Epithelial cell of esophagus (primary cell): ENCODE data around the gene GPR162.

ENCODE experiments used
- DNase-seq: peaks from one replicate; pipeline ENCODE4 v3.0.0; 2010; ENCODE audit warnings: low read depth
- H3K4me3 ChIP-seq: 2 replicates; pipeline ENCODE4 v1.5.1; 2011; ENCODE audit warnings: mild to moderate bottlenecking, low read length, control low read depth
- TF ChIP-seq, protein P1 (sequence below): IDR thresholded peaks from 2 replicates; pipeline ENCODE4 v1.5.1; 2011; ENCODE audit warnings: low read depth, mild to moderate bottlenecking, low read length, control low read depth, inconsistent platforms; ENCODE audit not compliant: insufficient read depth; ENCODE audit errors: missing control alignments

GPR162 gene

DNA sequence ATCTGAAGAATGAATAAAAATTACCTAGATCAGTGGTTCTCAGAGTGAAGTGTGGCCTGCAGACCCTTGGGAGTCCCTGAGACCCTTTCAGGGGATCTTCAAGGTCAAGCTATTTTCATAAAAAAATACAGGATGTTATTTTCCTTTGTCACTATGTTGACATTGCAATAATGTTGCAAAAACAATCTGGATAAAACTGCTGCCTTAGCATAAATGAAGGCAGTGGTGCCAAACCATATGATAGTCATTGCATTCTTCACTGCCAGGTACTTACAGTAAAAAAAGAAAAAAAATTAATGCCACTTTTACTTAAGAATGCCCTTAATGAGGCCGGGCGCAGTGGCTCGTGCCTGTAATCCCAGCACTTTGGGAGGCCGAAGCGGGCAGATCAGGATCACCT is 34.3 kb upstream of the GPR162 start:
- no peak for DNase-seq
- TF ChIP-seq, protein P1, sequence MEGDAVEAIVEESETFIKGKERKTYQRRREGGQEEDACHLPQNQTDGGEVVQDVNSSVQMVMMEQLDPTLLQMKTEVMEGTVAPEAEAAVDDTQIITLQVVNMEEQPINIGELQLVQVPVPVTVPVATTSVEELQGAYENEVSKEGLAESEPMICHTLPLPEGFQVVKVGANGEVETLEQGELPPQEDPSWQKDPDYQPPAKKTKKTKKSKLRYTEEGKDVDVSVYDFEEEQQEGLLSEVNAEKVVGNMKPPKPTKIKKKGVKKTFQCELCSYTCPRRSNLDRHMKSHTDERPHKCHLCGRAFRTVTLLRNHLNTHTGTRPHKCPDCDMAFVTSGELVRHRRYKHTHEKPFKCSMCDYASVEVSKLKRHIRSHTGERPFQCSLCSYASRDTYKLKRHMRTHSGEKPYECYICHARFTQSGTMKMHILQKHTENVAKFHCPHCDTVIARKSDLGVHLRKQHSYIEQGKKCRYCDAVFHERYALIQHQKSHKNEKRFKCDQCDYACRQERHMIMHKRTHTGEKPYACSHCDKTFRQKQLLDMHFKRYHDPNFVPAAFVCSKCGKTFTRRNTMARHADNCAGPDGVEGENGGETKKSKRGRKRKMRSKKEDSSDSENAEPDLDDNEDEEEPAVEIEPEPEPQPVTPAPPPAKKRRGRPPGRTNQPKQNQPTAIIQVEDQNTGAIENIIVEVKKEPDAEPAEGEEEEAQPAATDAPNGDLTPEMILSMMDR, result no peak
- H3K4me3 ChIP-seq, result no peak overlapping the region

DNA sequence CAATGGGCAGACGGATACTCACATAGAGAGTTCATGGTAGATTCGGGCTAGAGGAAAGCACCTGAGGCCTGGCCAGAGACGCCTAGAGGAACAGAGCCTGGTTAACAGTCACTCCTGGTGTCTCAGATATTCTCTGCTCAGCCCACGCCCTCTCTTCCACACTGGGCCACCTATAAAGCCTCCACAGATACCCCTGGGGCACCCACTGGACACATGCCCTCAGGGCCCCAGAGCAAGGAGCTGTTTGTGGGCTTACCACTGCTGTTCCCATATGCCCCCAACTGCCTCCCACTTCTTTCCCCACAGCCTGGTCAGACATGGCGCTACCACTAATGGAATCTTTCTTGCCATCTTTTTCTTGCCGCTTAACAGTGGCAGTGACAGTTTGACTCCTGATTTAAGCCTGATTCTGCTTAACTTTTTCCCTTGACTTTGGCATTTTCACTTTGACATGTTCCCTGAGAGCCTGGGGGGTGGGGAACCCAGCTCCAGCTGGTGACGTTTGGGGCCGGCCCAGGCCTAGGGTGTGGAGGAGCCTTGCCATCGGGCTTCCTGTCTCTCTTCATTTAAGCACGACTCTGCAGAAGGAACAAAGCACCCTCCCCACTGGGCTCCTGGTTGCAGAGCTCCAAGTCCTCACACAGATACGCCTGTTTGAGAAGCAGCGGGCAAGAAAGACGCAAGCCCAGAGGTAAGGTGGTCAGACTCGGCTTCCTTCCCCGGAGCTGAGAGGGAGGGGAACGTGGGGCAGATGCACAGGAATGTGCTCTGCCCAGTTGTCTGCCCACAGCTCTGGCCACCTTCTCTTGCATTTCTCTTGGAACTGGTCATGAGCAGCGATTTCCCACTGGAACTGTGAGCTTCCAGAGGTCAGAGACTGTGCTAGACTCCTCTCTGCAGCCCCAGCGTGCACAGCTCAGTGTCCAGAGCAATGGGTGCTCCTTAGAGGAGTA is 32.4 kb upstream of the GPR162 start, which contains the start of gene CD4:
TSS of gene CD4 (plus strand) at position 557 of the 953 bp plus-strand sequence. CDS start 10,611 bp downstream, outside the sequence.
- TF ChIP-seq, protein P1, result no peak
- no peak for DNase-seq
- H3K4me3 ChIP-seq, result no peak within 1 kb of the TSS

DNA sequence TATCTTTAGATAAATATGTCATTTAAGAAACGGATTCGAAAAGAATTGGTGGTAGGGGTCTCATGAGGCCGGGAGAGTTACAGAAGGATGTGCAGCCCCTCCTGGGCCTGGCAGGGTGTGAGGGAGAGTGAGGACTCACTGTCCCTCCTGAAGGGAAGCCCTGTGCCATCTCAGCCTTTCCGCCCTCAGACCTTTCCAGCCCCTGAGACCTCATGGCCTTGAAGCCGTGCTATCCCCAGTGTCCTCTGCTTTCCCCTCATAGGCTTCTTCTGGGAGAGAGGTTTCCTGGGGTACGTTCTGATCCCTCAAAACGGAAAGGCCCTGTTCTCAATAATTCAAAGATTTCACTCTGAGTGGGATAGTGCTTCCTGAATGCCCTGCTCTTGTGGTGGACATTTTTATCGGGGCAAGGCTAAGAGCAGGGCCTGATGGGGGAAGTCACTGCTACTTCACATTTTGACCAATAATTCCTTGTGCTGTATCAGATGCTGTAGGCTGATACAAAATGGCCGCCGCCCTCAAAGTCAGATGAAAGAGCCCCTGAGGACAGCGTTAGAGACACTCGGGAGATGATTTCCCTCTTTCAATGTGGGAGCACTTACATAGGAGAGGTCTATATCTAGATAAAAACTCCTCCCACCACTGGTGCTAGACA is 31.0 kb upstream of the GPR162 start:
- TF ChIP-seq, protein P1, result no peak
- H3K4me3 ChIP-seq, result no peak overlapping the region
- no peak for DNase-seq

DNA sequence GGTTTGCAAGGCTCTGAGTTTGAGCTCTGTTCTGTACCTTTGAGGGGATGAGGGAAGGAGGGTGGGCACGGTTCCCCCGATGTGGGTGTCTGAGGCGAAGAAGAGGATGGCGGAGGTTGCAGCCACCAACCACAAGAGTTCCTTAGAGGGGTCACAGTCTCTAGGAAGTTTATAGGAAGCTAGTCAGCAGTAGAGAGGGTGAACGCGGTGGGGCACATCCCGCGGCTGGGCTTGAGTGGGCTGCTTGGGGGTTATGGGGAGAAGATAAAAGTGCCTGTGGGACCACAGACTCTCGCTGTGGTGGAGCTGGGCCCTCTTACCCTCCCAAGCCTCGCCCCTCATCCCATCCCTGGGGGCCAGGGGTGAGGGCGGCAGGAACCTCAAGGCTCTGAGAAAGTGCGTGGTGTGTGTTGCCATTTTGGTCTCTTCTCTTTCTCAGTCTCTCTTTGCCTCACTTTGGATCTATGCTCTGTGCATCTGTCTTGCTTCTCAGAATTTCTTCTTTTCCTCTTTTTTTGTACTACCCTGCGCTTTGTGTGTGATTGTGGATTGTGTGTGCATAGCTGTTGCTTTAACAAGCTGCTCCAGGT is 29.6 kb upstream of the GPR162 start:
- TF ChIP-seq, protein P1, result no peak
- DNase-seq, result no peak
- H3K4me3 ChIP-seq, result no peak overlapping the region

DNA sequence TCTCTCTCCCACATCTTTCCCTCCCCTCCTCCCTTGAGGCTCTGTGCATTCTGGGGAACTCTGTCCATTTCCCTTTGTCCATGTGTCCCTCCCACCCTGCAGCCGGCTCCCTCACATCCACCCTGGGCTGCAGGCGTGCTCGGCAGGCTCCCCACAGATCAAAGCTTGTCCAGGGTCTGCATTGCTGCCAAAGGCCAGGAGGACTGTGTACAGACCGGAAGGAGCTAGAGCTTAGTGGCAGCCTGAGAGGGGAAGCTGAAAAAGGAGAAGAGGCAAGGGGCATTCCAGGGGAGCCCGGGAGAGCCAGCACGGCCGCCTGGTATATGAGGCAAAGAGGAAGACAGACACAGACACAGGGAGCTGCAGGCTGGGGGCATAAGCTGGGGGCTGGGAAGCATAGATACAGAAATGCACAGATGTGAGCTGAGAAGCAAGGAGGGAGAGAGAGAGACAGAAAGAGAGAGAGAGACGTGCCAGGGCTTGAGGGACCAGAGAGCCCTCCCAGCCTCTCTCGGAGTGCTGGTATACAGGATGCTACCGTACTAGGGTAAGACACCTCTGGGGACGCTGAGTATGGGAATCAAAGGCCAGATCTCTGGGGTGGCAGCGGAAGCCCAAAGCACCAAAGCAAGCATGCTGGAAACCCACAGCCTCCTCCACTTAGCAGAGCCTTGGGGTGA is 29.0 kb upstream of the GPR162 start:
- H3K4me3 ChIP-seq, result no peak overlapping the region
- no peak for DNase-seq
- TF ChIP-seq, protein P1, result no peak

DNA sequence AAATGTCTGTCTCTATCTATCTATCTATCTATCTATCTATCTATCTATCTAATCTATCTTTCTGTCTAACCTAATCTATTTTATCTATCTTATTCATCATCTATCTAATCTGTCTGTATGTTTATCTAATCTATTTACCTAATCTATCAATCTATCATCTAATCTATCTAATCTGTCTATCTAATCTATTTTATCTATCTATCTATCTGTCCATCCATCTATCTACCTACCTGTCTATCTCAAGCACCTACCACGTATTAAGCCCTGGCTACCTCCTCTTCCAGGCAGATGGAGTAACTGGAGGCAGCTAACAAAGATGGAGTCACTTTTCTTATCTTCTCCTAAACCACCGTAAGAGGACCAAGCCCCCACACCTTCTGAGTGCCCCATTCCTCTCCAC is 26.5 kb upstream of the GPR162 start:
- no peak for DNase-seq
- TF ChIP-seq, protein P1, result no peak
- no peak overlapping the region for H3K4me3 ChIP-seq
